OCI-LY7 (cell line): ENCODE measurements around the gene CRELD1.

ENCODE experiments used
- CTCF ChIP-seq: fragments of 200-600 bp; sonication (generic); conservative IDR thresholded peaks from 2 replicates; pipeline ENCODE4 v1.5.1; 2014; ENCODE audit warnings: mild to moderate bottlenecking, antibody characterized with exemption, low read length, moderate library complexity, mixed read lengths
- EZH2phosphoT487 ChIP-seq: fragments of 200-600 bp; sonication (generic); IDR thresholded peaks from 2 replicates; pipeline ENCODE4 v1.6.1; 2018; ENCODE audit warnings: low read depth, borderline replicate concordance, mild to moderate bottlenecking, mixed run types, antibody characterized with exemption, low read length, moderate library complexity, mixed read lengths

GRCh38 chr3:9934993-9935392 is 1.4 kb downstream of the CRELD1 start:
- TF ChIP-seq CTCF: no peak
- no peak for TF ChIP-seq EZH2phosphoT487
